Nephron (organoid): ENCODE results near the gene SMIM35.
"Not testable (repeated sequence)": the region's sequence is repeated elsewhere in the genome, so short reads cannot be mapped to it uniquely, and the experiment has no call there.

Experiments
- H3K27ac Mint-ChIP-seq, 3 experiments: 2 replicates each; pipeline ENCODE4 v1.8.0; 2020; ENCODE audit warnings: mixed read lengths in 3 of 3, mild to moderate bottlenecking in 2 of 3, moderate library complexity in 1 of 3
- H3K27me3 Mint-ChIP-seq: 2 replicates; pipeline ENCODE4 v1.8.0; 2021; ENCODE audit warnings: low read depth, mild to moderate bottlenecking, moderate library complexity, mixed read lengths
- H3K36me3 Mint-ChIP-seq: 2 replicates; pipeline ENCODE4 v1.8.0; 2020; ENCODE audit warnings: low read depth, mixed read lengths
- H3K4me1 Mint-ChIP-seq: 2 replicates; pipeline ENCODE4 v1.8.0; 2020; ENCODE audit warnings: mixed read lengths
- H3K4me3 Mint-ChIP-seq, 3 experiments: 2 replicates each; pipeline ENCODE4 v1.8.0; 2020; ENCODE audit warnings: mild to moderate bottlenecking in 3 of 3, mixed read lengths in 3 of 3, moderate library complexity in 2 of 3
- H3K9me3 Mint-ChIP-seq: 2 replicates; pipeline ENCODE4 v1.8.0; 2020; ENCODE audit warnings: mixed read lengths
- CTCF ChIP-seq, 3 experiments: fragments of 200-600 bp; sonication (generic); IDR thresholded peaks; one replicate each; pipeline ENCODE4 v1.5.0; 2021; ENCODE audit warnings: antibody characterized with exemption in 3 of 3; ENCODE audit not compliant: unreplicated experiment in 3 of 3

The SMIM35 gene

GRCh38 chr11:117984476-117984875 is 102.3 kb downstream of the SMIM35 start:
- no peak for TF ChIP-seq CTCF (IDR thresholded peaks at IDR 0.05; ENCODE audit: unreplicated experiment in 3 of 3)
- peaks cover 19% of the 10 kb centered on the region for H3K4me1 Mint-ChIP-seq
- H3K27me3 Mint-ChIP-seq: peaks cover 70% of the 10 kb centered on the region
- no peaks in the 10 kb centered on the region for H3K9me3 Mint-ChIP-seq
- peak overlapping the region; percentile 74 to 82 (median 79) for H3K4me3 Mint-ChIP-seq
- no peak overlapping the region for H3K27ac Mint-ChIP-seq
- H3K36me3 Mint-ChIP-seq: no peaks in the 10 kb centered on the region

GRCh38 chr11:117983163-117983475 is 103.6 kb downstream of the SMIM35 start:
- Mint-ChIP-seq H3K9me3 (no peaks in the 10 kb centered on the region), H3K4me1 (peaks cover 19% of the 10 kb centered on the region), H3K27me3 (peaks cover 63% of the 10 kb centered on the region), H3K27ac (no peak overlapping the region), H3K36me3 (no peaks in the 10 kb centered on the region), H3K4me3 (no peak overlapping the region)
- TF ChIP-seq CTCF (IDR thresholded peaks at IDR 0.05; ENCODE audit: unreplicated experiment in 3 of 3): no peak

GRCh38 chr11:117980720-117981119 is 106.0 kb downstream of the SMIM35 start:
- peaks cover 9% of the 10 kb centered on the region for H3K4me1 Mint-ChIP-seq
- H3K36me3 Mint-ChIP-seq: no peaks in the 10 kb centered on the region
- no peak overlapping the region for H3K27ac Mint-ChIP-seq
- peaks cover 45% of the 10 kb centered on the region for H3K27me3 Mint-ChIP-seq
- no peaks in the 10 kb centered on the region for H3K9me3 Mint-ChIP-seq
- H3K4me3 Mint-ChIP-seq: no peak overlapping the region
- no peak for TF ChIP-seq CTCF (IDR thresholded peaks at IDR 0.05; ENCODE audit: unreplicated experiment in 3 of 3)

GRCh38 chr11:117980280-117980679 is 106.5 kb downstream of the SMIM35 start:
- Mint-ChIP-seq H3K27ac (no peak overlapping the region), H3K4me3 (no peak overlapping the region), H3K27me3 (peaks cover 45% of the 10 kb centered on the region), H3K4me1 (peaks cover 8% of the 10 kb centered on the region), H3K9me3 (no peaks in the 10 kb centered on the region), H3K36me3 (no peaks in the 10 kb centered on the region)
- TF ChIP-seq CTCF (IDR thresholded peaks at IDR 0.05; ENCODE audit: unreplicated experiment in 3 of 3): no peak

- no peak overlapping the region for H3K27ac Mint-ChIP-seq
- TF ChIP-seq CTCF (IDR thresholded peaks at IDR 0.05; ENCODE audit: unreplicated experiment in 3 of 3): no peak
Measured at GRCh38 chr11:117979481-117980211, 107.1 kb downstream of the SMIM35 start.

GRCh38 chr11:117978991-117979390 is 107.8 kb downstream of the SMIM35 start:
- no peak for TF ChIP-seq CTCF (IDR thresholded peaks at IDR 0.05; ENCODE audit: unreplicated experiment in 3 of 3)
- Mint-ChIP-seq H3K4me3 (no peak overlapping the region), H3K9me3 (no peaks in the 10 kb centered on the region), H3K4me1 (no peaks in the 10 kb centered on the region), H3K27me3 (peaks cover 35% of the 10 kb centered on the region), H3K27ac (no peak overlapping the region), H3K36me3 (no peaks in the 10 kb centered on the region)

More at GRCh38 chr11:117979481-117980211, 107.1 kb downstream of the SMIM35 start:
- no peaks in the 10 kb centered on the region for H3K36me3 Mint-ChIP-seq
- no peaks in the 10 kb centered on the region for H3K9me3 Mint-ChIP-seq
- H3K4me1 Mint-ChIP-seq: peaks cover 2% of the 10 kb centered on the region
- no peak overlapping the region for H3K4me3 Mint-ChIP-seq
- peaks cover 38% of the 10 kb centered on the region for H3K27me3 Mint-ChIP-seq

GRCh38 chr11:117978291-117978910 is 108.4 kb downstream of the SMIM35 start:
- H3K36me3 Mint-ChIP-seq, H3K9me3 Mint-ChIP-seq: not testable (repeated sequence)

GRCh38 chr11:117977612-117978264 is 109.0 kb downstream of the SMIM35 start:
- not testable (repeated sequence) for H3K4me3 Mint-ChIP-seq, H3K9me3 Mint-ChIP-seq, H3K27ac Mint-ChIP-seq, H3K36me3 Mint-ChIP-seq, H3K4me1 Mint-ChIP-seq
- H3K27me3 Mint-ChIP-seq: peaks cover 23% of the 10 kb centered on the region

More at GRCh38 chr11:117978291-117978910, 108.4 kb downstream of the SMIM35 start:
- H3K4me3 Mint-ChIP-seq, H3K27ac Mint-ChIP-seq, H3K4me1 Mint-ChIP-seq: not testable (repeated sequence)
- peaks cover 29% of the 10 kb centered on the region for H3K27me3 Mint-ChIP-seq
